A204.1 (cell line): ENCODE data around the gene BEST1.

ENCODE experiments used
- FAIRE-seq: peaks from 2 replicates; lab custom pipeline; 2012; peaks lifted over from hg19 to GRCh38; lab: Jason Lieb, UNC

BEST1 gene

DNA sequence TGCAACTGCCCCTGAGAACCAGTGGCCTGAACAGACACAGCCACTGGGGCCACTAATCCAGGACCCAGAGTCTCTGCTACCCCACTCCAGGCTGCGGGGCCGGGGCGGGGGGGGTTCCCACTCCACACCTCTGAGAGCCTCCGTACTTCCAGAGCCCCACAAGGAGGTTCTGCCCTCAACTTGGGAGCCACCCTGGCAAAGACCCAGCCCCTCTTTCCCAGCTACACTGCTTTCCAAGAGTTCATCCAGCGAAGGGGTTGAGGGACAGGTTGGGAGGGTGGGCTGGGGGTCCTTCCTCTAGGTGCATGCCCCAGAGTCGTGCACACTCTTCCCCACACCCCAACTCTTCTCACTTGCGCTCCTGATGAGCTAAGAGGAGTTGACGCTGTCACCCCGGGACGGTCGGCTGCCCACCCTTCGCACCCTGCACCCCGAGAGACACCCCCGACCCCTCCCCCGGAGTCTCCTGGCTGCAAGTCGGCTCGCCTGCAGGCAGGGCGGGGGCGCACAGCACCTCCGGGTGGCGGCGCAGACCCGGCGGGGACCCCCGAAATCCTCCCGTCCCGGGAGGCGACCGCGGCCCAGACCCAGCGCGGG is 33.3 kb upstream of the BEST1 start:
- FAIRE-seq = no peak

DNA sequence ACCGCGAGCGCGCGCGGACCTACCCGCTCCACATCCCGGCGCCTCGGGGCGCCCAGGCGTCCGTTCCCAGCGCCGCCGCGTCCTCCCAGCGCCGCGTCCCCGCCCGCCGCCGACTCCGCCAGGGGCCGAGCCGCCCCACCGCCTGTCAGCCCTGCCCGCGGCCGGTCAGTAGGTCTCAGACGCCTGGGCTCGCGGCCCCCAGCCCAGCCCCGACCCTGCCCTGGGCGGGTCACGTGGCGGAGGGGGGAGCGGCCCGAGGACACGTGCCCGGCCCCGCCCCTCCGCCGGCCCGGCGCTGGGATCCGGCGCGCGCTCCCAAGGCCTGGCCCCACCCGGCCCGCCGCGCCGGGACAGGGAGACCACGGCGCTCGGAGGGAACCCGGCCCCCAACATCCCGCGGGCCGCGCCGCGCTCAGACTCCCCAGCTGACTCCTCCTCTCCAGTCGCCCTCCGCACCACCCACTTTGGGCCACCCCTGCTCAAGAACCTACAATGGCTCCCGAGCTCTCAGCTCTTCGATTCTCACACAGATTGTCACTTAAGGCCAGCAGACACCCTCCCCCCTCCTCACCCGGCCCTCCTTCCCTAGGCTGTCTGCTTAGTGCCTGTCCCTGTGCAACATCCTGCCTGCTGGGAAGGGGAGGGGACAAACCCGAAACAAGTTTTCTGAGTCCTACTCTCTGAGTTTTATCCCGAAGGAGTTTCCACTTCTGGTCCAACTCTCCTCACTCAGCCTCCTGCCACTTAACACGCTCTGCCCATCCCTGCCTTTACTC is 32.6 kb upstream of the BEST1 start, which contains the start of gene RAB3IL1:
Gene RAB3IL1, minus strand, starts transcription at position 233 of the 776 bp plus-strand sequence. Its CDS starts 199 bp downstream, at position 34.
- no peak for FAIRE-seq

DNA sequence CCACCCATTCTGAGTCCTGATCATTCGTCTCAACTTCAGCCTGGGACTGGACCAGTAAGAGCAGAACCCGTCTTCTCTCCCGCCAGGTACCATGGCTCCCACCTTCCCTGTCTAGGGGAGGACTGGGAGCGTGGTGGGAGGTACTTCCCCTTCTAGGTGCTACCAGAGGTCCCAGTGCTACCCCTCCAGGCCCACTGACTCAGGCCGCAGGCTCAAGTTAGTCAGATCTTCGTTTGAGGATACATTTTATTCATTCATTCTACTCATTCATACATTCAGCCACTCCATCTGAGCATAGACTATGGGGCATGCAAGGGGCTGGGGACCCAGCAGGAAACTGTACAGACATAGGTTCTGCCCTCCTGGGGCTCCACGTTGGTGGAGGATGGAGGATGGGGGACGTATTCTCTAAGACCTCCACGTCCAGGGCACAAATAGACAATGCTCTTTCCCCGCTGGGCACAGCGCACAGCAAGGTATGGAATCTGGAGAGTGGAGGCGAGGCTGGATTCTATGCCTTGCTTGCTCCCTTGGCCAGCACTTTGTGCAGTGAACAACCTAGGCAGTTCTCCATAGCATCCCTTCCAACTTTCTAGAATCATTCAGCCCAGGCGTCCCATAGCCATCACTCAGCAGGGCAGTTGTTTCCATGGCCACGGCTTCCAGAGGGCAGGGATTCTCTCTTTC is 31.8 kb upstream of the BEST1 start:
- FAIRE-seq = no peak

DNA sequence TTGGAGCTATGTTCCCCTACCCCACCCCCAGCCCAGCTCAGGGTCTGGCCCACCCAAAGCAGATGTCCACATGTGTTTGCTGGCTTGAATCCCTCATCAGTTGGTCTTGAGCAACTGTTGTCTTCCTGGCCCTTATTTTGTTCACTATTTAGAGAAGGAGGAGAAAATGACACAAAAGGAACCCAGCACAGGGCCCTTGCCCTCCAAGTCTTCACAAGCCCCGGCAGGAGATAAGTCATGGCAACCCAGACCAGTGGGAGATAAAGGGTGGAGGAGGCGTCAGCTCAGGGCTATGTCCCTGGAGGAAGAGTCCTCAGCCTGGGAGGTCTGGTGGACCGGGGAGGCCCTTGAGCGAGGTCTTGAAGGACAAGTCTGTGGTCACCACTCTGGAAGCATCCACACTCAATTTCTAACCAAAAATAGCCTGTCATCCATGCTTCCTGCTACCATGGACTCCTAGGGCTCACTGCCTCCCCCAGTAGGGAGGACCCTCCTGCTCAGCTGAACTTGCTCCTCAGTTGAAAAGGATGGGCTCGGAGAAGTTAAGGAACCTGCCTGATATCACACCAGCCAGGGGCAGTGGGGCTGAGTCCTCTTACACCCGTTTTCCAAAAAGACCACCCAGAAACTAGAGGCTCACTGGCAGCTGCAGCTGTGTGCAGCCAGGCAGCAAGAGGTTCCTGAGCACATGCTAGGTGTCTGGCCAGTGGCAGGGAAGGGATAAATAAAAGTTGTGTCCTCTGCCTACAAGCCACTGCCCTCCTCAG is 31.0 kb upstream of the BEST1 start:
- FAIRE-seq = no peak

DNA sequence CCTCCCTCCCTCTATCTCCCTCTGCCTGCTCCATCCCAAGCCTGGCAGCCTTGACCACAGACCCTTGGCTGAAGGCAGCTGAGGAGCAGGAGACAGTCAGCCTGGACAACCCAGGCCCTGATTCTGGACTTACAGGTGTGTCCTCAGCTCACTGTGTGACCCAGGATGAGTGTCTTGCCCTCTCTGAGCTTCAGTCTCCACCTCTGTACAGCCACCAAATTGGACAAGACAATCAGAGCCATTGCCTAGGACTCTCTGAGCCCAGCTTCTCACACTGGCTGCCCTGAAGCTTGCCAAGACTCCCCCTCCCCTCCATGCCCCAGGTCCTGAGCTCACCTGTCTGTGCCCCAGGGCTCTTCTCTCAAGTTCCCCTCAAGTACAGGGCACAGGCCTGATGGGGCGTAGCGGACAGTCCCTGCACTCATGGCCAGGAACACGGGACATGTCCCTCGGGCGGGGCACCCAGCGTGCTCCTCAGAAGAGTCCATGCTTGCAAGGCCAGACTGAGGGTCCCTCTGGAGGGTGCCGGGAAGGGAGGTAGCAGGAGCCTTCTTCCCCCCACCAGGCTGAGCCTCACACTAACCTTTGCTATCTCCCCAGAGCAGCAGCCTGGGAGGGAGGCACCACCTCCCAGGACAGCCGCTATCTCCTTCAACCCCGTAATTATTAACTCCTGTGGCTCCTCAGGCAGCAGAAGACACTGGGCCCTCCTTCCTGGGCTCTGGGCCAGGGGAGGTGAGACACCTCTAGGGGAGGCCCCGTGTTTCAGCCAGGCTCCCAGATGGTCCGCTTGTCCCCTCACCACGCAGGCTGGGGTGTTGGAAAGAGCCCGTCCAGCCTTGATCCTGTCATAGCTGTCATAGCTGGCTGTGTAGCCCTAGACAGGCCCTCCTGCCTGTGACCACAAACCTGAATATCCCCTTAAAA is 30.2 kb upstream of the BEST1 start:
- FAIRE-seq = no peak

DNA sequence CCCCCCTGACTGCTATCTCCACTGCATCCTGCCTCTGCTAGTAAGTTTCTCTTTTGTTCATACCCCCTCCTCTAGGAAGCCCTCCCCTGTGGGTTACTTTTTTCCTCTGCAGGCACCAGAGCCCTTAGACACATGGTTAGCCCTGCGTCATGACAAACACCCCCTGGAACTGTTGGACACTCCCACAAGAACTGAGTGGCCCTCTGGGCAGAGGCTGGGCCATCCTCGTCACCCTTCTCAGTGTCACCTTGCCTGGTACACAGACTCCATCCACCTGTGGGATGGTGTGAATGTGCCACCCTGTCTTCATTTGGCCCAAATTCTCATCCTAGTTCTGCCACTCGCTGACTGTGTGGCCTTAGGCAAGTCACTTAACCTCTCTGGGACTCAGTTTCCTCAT is 28.7 kb upstream of the BEST1 start:
- no peak for FAIRE-seq

DNA sequence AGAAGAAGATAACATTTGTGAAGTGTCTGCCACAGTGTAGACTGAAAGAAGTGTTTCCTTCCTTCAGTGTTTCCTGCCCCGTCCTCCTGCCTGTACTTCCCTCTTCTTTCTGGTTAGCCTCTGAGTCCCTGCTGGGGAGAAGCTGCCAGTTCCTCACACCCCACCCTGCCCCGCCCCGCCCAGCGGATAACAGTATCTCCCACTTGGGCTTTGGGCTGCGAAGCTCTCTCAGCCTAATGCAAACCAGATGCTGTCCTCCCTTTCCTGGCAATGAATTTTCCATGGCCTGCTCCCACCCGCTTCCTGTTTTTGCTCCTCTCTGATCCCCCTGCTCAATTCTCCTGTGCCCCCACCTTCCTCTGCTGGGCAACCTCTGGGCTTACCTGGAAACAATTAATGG is 27.6 kb upstream of the BEST1 start:
- no peak for FAIRE-seq

DNA sequence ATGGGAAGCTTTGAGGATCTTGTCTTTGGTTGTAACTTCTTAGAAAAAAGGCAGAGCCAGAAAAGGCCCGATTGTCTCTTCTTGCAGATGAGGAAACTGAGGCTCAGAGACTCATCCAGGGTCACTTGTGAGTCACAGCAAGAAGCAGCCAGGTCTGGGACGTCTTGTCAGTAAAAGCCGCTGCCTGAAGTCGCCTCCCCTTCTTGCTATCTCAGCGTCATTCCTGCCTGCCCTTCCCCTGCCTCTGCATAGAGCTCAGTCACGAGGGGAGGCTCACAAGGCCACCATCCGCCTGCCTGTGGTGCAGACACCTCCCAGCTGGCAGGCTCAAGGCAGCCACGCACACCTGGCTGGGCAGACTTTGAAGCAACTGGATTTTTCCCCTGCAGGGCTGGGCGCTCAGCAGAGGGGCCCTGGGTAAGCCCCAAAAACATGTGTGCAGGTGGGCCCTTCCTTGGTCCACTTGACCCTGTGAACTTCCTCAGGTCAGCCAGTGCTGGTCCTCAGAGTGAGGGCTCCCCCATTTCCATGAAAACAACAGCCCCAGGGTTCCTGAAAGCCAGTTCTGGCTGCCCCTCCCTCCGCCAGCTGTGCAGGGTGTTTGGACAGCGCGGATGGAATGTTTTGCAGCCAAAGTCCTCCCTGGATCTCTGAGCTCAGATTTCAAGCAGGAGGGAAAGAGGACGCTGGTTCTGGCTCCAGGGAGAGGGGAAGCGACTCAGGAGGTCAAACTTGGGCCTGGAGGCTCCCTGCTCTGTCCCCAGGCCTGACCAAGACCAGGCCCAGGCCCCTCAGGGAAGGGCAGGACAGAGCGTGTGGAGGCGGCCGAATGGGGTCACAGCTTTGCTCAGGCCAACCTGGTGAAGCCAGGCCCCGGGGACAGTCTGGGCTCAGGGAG is 26.7 kb upstream of the BEST1 start:
- FAIRE-seq = no peak

DNA sequence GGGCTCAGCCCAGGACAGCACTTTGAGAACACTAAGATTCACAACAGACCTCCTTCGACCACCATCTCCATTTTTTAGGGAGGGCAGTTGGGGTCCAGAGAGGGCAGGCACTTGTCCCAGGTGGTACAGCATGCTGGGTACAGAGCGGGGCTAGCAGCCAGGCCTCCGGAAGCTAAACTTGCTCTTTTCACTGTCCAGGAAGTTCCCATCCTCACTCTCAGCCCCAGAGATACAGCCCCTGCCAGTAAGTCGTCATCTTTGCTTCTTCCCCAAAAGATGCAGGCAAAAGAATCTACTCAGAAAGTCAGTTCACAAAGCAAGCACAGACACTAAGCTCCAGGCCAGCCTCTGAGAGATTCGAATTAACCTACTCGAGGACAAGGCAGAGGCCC is 26.1 kb upstream of the BEST1 start:
- no peak for FAIRE-seq

DNA sequence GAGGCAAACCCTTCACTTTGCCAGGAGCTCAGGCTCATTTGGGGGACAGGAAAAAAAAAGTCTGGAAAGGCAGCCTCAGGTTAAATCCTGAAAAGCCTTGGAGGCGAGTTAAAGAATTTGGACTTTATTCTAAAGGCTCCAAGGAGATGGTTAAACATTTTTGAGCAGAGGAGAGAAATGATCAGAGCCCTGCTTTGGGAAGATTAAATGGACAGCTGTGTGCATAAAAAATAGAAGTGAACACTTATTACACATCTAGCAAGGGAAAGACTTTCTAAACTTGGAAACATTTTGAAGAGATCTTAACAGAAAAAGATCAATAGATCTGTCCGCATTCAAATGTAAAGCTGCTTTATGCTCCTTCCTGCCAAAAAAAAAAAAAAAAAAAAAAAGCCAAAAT is 24.4 kb upstream of the BEST1 start:
- FAIRE-seq = no peak

DNA sequence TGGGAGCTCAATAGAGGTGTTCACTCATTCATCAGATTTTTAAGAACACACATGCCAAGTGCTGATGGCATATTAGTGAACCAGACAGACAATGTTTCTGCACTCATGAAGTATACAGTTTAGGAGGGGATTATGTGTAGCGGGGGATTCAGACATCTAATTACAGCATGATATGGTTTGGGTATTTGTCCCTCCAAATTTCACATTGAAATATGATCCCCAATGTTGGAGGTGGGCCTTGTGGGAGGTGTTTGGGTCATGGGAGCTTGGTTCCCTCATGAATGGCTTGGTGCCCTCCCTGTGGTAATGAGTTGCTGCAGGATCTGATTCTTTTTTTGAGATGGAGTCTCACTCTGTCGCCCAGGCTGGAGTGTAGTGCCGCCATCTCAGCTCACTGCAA is 23.9 kb upstream of the BEST1 start:
- no peak for FAIRE-seq

DNA sequence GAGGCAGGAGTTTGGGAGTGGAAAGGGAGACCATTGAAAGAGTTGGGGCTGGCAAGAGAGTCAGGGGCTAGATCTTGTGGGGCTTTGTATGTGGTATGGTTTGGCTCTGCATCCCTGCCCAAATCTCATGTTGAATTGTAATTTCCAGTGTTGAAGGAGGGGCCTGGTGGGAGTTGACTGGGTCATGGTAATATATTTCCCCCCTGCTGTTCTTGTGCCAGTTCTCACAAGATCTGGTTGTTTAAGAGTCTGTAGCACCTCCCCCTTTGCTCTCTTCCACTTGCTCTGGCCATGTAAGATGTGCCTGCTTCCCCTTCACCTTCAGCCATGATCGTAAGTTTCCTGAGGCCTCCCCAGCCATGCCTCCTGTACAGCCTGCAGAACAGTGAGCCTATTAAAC is 22.6 kb upstream of the BEST1 start:
- FAIRE-seq = no peak

DNA sequence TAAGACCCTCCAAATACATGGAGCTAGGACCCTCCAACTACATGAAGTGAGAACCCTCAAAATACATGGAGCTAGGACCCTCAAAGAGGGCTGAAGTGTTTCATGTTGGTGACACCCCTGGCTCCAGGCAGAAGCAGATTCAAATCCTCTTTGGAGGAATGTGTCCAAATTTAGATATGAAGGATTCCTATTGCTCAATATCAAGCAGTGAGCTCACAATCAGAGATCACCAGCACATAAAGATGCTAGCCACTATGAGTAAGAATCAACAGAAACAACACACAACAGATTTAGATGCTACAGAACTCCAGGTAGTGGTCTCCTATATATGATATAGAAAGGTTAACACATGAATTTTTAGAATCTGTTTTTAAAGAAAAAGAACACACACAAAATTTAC is 21.5 kb upstream of the BEST1 start:
- FAIRE-seq = no peak

DNA sequence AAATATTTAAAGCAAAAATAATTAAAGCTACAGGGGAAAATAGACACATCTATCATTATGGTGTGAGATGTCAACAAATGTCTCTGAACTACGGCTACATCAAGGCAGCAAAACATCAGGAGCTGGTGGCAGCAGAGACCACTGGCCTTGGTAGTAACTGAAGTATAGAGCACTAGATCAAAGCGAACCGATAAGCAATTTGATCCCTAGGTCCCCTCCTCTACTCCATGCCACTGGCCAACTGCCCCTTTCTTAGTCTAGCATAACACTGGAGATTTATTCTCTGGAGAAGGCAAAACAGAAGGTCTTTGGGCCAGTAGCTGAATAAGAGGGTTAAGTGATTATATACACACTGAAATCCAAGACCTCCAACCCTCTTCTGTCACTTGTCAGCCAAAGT is 19.2 kb upstream of the BEST1 start:
- FAIRE-seq = no peak

DNA sequence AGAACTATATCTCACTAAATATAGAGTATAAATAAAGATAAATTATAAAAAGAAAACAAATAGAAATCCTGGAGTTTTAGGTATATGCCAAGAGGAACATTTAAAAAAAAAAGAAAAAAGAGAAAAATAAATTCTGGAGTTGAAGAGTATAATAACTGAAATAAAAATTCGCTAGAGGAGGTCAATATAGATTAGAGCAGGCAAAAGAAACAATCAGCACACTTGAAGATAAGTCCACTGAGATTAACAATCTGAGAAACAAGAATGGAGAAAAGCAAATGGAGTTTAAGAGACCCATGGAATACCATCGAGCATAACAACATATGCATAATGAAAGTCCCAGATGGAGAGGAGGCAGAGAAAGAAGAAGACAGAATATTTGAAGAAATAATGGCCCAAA is 14.3 kb upstream of the BEST1 start:
- no peak for FAIRE-seq

DNA sequence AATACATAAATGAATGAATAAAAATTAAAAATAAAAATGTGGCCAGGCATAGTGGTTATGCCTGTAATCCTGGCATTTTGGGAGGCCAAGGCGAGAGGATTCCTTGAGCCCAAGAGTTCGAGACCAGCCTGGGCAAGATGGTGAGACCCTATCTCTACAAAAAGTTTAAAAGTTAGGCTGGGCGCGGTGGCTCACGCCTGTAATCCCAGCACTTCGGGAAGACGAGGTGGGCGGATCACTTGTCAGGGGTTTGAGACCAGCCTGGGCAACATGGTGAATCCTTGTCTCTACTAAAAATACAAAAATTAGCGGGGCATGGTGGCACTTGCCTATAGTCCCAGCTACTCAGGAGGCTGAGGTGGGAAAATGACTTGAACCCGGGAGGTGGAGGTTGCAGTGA is 9.7 kb upstream of the BEST1 start:
- no peak for FAIRE-seq

DNA sequence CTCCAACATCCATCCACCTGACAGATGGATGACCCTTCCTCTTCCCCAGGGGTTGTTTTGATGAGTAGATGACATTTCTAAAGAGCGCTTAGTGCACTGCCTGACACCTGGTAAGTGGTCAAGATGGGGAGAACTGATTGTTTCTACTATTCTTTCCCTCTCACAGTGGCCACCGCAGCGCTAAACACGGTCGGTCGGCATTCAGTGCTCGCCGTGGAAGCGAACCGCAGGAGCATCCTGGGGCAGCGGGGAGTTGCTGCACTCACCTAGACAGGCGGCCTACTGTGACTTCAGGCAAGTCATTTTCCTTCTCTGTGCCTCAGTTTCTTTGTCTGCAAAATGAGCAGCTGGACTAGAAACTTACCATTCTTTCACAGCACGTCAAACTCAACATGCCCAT is 5.0 kb upstream of the BEST1 start:
- FAIRE-seq = no peak

DNA sequence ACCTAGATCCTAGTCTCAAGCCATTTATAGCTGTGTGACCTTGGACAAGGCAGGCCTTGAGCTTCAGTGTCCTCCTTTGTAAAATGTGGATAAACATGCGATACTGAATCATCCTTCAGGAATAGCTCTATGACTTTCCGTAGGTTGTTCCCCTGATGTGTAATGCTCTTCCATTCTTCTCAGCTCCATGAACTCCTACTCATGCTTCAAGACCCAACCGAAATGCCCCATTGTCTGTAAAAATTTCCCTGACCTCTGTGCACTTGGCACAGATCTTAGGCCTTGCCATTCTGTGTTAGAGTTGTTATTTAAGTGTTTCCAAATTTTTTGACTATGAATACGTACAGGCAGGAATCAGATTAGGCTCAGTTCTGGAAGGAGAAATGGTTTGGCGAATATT is 3.3 kb upstream of the BEST1 start:
- no peak for FAIRE-seq

DNA sequence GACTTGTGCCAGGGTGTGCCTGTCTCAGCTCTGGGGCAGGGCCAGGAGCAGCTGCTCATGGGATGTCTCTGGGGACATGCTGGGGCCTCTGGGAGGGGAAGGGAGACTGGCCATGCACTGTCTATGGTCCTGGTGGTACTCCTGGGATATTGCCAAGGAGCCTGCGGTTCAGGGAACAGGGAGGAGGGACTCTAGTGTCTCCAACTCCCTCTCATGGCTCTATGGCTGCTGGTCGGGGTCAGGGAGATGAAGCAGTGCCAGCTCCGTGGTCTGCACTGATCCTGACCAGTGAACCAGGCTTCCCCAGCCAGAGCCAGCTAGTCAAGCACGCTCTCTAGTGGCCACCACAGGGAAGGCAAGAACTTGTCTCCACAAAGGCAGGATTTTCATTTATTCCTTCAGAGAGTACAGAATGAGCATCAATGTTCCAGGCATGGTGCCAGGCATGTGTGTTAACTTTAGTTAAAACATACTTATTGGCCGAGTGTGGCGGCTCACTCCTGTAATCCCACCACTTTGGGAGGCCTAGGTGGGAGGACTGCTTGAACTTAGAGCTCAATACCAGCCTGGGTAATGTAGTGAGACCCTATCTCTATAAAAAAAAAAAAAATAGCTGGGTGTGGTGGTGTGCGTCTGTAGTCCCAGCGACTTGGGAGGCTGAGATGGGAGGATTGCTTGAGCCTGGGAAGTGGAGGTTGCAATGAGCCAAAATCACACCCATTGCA is 2.5 kb upstream of the BEST1 start:
- no peak for FAIRE-seq

DNA sequence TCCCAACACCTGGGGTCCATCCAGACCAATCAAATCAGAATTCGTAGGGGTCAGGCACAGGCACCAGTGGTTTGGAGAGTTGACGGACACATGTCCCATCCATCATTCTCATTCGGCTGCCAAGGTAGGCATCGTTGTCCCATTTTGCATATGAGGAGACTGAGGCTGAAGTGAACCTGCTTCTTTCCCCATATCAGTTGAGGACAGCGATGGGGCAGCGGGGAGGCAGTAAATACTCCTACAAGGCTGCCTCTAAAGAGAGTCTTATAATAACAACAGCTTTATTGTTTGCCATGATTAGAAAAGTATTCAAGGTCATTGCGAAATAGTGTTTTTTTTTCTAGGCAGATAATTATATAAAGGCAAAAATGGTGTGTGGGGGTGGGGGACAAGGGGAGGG is 1.6 kb upstream of the BEST1 start:
- FAIRE-seq = no peak
